ENCODE results near the gene GJB1. TPM values are rescaled to one million over a fixed set of nuclear protein-coding genes. Genes with fewer than 3 reads are reported as not detected.
"Not testable (repeated sequence)": the region's sequence is repeated elsewhere in the genome, so short reads cannot be mapped to it uniquely, and the experiment has no call there.

GJB1 gene
- total and polyA plus RNA-seq, 2 of the 4 experiments (the other 2 are of a cell fraction) = not detected

DNA sequence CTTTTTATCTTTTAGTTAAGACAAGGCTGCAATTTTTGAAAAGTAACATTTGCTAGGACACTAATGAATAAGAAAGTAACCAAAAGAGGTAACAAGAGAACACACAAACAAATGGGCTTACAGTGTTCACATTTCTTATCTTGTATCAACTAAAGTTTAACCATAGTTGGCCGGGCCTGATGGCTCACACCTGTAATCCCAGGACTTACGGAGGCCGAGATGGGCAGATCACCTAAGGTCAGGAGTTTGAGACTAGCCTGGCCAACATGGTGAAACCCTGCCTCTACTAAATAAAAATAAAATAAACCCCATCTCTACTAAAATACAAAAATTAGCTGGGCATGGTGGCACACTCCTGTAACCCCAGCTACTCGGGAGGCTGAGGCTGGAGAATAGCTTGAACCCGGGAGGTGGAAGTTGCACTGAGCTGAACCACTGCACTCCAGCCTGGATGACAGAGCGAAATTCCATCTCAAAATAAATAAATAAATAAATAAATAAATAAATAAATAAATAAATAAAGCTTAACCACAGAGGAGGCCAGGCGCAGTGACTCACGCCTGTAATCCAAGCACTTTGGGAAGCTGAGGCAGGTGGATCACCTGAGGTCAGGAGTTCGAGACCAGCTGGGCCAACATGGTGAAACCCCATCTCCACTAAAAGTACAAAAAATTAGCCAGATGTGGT is 42.3 kb upstream of the GJB1 start:
- H3K23ac ChIP-seq (ENCODE audit: low read depth, low read length); H3K4me1 ChIP-seq (ENCODE audit: control insufficient read depth, insufficient read depth, low read length); H3K36me3 ChIP-seq (ENCODE audit: control insufficient read depth, insufficient read depth, low read length); H3K9me3 ChIP-seq (ENCODE audit: control insufficient read depth, insufficient read depth, low read length); H4K5ac ChIP-seq (ENCODE audit: low read depth, low read length); BruUV-seq (replicated peaks); CTCF ChIA-PET; H3K4me3 ChIP-seq (ENCODE audit: insufficient read depth, low read depth, low read length); intact Hi-C loops (cut with micrococcal nuclease); H2AK5ac ChIP-seq (ENCODE audit: low read depth, low read length); H3K9ac ChIP-seq (ENCODE audit: low read depth, low read length); H3K18ac ChIP-seq (ENCODE audit: low read depth, low read length); H3K14ac ChIP-seq (replicated peaks; ENCODE audit: low read depth, low read length); H4K8ac ChIP-seq (ENCODE audit: low read depth in 2 of 2, low read length in 2 of 2); H3K79me1 ChIP-seq (ENCODE audit: low read depth in 1 of 2, low read length in 2 of 2); dilution Hi-C loops (cut with HindIII; ENCODE audit: low sequenced_read_pairs, unreplicated experiment); H4K20me1 ChIP-seq (ENCODE audit: insufficient read depth, low read length); H3K4ac ChIP-seq (ENCODE audit: low read depth, low read length); H2BK15ac ChIP-seq (ENCODE audit: low read depth, low read length); H3K9me1 ChIP-seq (ENCODE audit: insufficient read depth, low read length); in situ Hi-C loops (cut with MboI; ENCODE audit: low sequenced_read_pairs); H3K27me3 ChIP-seq (ENCODE audit: control insufficient read depth, insufficient read depth, low read length); H2BK20ac ChIP-seq (ENCODE audit: low read depth, low read length); H3K56ac ChIP-seq (ENCODE audit: extremely low read depth, insufficient read depth, low read length); H2AK9ac ChIP-seq (replicated peaks; ENCODE audit: low read depth, low read length, poor library complexity); H4K91ac ChIP-seq (ENCODE audit: insufficient read depth, low read depth, low read length); H2BK5ac ChIP-seq (ENCODE audit: low read depth, low read length, poor library complexity, severe bottlenecking); H2AFZ ChIP-seq (replicated peaks; ENCODE audit: low read length, poor library complexity); H3K4me2 ChIP-seq (ENCODE audit: low read depth, low read length); H3K27ac ChIP-seq (ENCODE audit: insufficient read depth, low read length); ATAC-seq (ENCODE audit: low read depth); DNase-seq; H2BK120ac ChIP-seq (ENCODE audit: low read depth, low read length): not testable (repeated sequence)
- WGBS, 2 experiments (ENCODE audit: extremely low coverage in 2 of 2, insufficient read length in 1 of 2) = no CpG with 5 or more reads among the region's 9 CpGs
- POLR2A ChIA-PET (ENCODE audit: unreplicated experiment) = interaction anchor here (0.7 kb wide), 1 partner anchor 11 kb away, joined by 8 read pairs; no protein-coding TSS in a partner anchor

All from IMR-90 (cell line).